HepG2 (cell line): ENCODE results near the gene TSC22D4. TPM values are rescaled to one million over a fixed set of nuclear protein-coding genes. Genes with fewer than 3 reads are reported as not detected.

ENCODE experiments used
- ARNT2 ChIP-seq: sonication (generic); formaldehyde crosslinking; IDR thresholded peaks from 2 replicates; pipeline ENCODE4 v1.8.0; 2022; ENCODE audit warnings: mild to moderate bottlenecking, low read depth, missing genetic modification reagents, moderate library complexity
- CENPT ChIP-seq: sonication (generic); formaldehyde crosslinking; IDR thresholded peaks from 2 replicates; pipeline ENCODE4 v1.8.0; 2022; ENCODE audit warnings: low read depth, mild to moderate bottlenecking, moderate library complexity, missing genetic modification reagents
- GRHL1 ChIP-seq: sonication (generic); formaldehyde crosslinking; conservative IDR thresholded peaks from 2 replicates; pipeline ENCODE4 v1.8.0; 2022; ENCODE audit warnings: missing genetic modification reagents
- HMG20A ChIP-seq: IDR thresholded peaks from 2 replicates; pipeline ENCODE4 v1.6.1; 2016; ENCODE audit warnings: borderline replicate concordance
- HOXA7 ChIP-seq: sonication (generic); formaldehyde crosslinking; IDR thresholded peaks from 2 replicates; pipeline ENCODE4 v1.8.1; 2022; ENCODE audit warnings: mild to moderate bottlenecking, missing genetic modification reagents, moderate library complexity
- MATR3 ChIP-seq: sonication (generic); formaldehyde crosslinking; IDR thresholded peaks from 2 replicates; pipeline ENCODE4 v1.4.0; 2020; ENCODE audit warnings: missing genetic modification reagents
- NFIB ChIP-seq: sonication (generic); formaldehyde crosslinking; IDR thresholded peaks from 2 replicates; pipeline ENCODE4 v1.9.0; 2021; ENCODE audit warnings: missing genetic modification reagents, mild to moderate bottlenecking, borderline replicate concordance
- NFRKB ChIP-seq: fragments of 450-650 bp; IDR thresholded peaks from 2 replicates; pipeline ENCODE4 v1.6.1; 2017
- RBM39 ChIP-seq: fragments of 200-400 bp; formaldehyde crosslinking; IDR thresholded peaks from one replicate; pipeline ENCODE4 v1.6.1; 2018; ENCODE audit warnings: antibody characterized with exemption, mild to moderate bottlenecking, low read depth, low read length; ENCODE audit not compliant: poor library complexity, severe bottlenecking
- REL ChIP-seq: sonication (generic); formaldehyde crosslinking; conservative IDR thresholded peaks from 2 replicates; pipeline ENCODE4 v1.8.0; 2022; ENCODE audit warnings: mild to moderate bottlenecking, missing genetic modification reagents, moderate library complexity
- RFX1 ChIP-seq: fragments of 450-650 bp; IDR thresholded peaks from 2 replicates; pipeline ENCODE4 v1.6.1; 2017
- SIN3A ChIP-seq: IDR thresholded peaks from 2 replicates; pipeline ENCODE4 v1.6.1; 2011; ENCODE audit warnings: low read depth, mild to moderate bottlenecking, control low read depth, low read length, borderline replicate concordance
- TBX3 ChIP-seq: fragments of 450-650 bp; IDR thresholded peaks from 2 replicates; pipeline ENCODE4 v1.6.1; 2017; ENCODE audit warnings: antibody characterized with exemption, mild to moderate bottlenecking, inconsistent platforms, borderline replicate concordance
- ZC3H13 ChIP-seq: sonication (generic); formaldehyde crosslinking; IDR thresholded peaks from 2 replicates; pipeline ENCODE4 v1.8.1; 2023; ENCODE audit warnings: mild to moderate bottlenecking, missing genetic modification reagents, moderate library complexity
- ZNF251 ChIP-seq: sonication (generic); formaldehyde crosslinking; IDR thresholded peaks from 2 replicates; pipeline ENCODE4 v1.9.0; 2021; ENCODE audit warnings: mild to moderate bottlenecking, missing genetic modification reagents
- ZNF572 ChIP-seq: sonication (generic); formaldehyde crosslinking; IDR thresholded peaks from 2 replicates; pipeline ENCODE4 v1.5.1; 2020; ENCODE audit warnings: mild to moderate bottlenecking, missing genetic modification reagents
- ZNF607 ChIP-seq: sonication (generic); formaldehyde crosslinking; IDR thresholded peaks from 2 replicates; pipeline ENCODE4 v1.5.1; 2020; ENCODE audit warnings: missing genetic modification reagents, mild to moderate bottlenecking, borderline replicate concordance
- ZNF720 ChIP-seq: sonication (generic); formaldehyde crosslinking; IDR thresholded peaks from 2 replicates; pipeline ENCODE4 v1.4.0; 2020; ENCODE audit warnings: missing genetic modification reagents
- ZNF75D ChIP-seq: sonication (generic); formaldehyde crosslinking; IDR thresholded peaks from 2 replicates; pipeline ENCODE4 v1.8.1; 2023; ENCODE audit warnings: missing genetic modification reagents, mild to moderate bottlenecking, borderline replicate concordance
- polyA plus RNA-seq, 8 experiments: library from polyadenylated mRNA; depleted of rRNA in 3 of 8; stranded (reverse) in 7 of 8; unstranded in 1 of 8; fragments of >200 nt; fragmentation: Illumina TruSeq in 4 of 8; extraction: Trizol in 4 of 8; gene quantifications; 2 replicates each; pipeline versions ENCODE4 v1.2.1 to v1.2.3, GENCODE V29; 2011 to 2016; ENCODE audit warnings: low read depth in 4 of 8, missing spikeins in 1 of 8, mixed read lengths in 1 of 8; ENCODE audit not compliant: insufficient read depth in 1 of 8
- total RNA-seq, 5 experiments: library from RNA; depleted of rRNA; stranded (reverse); fragments of >200 nt; fragmentation: Illumina TruSeq; extraction: Trizol; gene quantifications; 2 replicates each; pipeline ENCODE4 v1.2.3, GENCODE V29; 2016; ENCODE audit warnings: low read depth in 1 of 5
- TF ChIP-seq, protein P1 (sequence below): sonication (generic); formaldehyde crosslinking; IDR thresholded peaks from 2 replicates; pipeline ENCODE4 v1.8.1; 2023; ENCODE audit warnings: missing genetic modification reagents, mild to moderate bottlenecking, borderline replicate concordance
- TF ChIP-seq, protein P2 (sequence below): sonication (generic); formaldehyde crosslinking; IDR thresholded peaks from 2 replicates; pipeline ENCODE4 v1.5.1; 2020; ENCODE audit warnings: mild to moderate bottlenecking, missing genetic modification reagents
- TF ChIP-seq, protein P3 (sequence below): sonication (generic); formaldehyde crosslinking; IDR thresholded peaks from 2 replicates; pipeline ENCODE4 v1.5.1; 2020; ENCODE audit warnings: missing genetic modification reagents, mild to moderate bottlenecking, borderline replicate concordance

Gene TSC22D4
- total and polyA plus RNA-seq, 2 of the 13 experiments (the other 11 are each of a cell fraction or from before 2014, with no cell fraction given) = 7.7 to 8.7 TPM

GRCh38 chr7:100428967-100429636 lies 49.9 kb downstream of the TSC22D4 start (continued):
- TF ChIP-seq CENPT (CRISPR knock-in tag) (no peak), TBX3 (peak; percentile 66; the same call in 1 of the 2 replicates), NFRKB (no peak), MATR3 (CRISPR knock-in tag) (no peak), GRHL1 (CRISPR knock-in tag) (no peak), RFX1 (no peak), NFIB (no peak), ZC3H13 (CRISPR knock-in tag) (no peak), SIN3A (0 out of 2 replicates have a peak, but pooled peaks have one; percentile 10), ARNT2 (CRISPR knock-in tag) (no peak; the same call in none of the 2 replicates), ZNF251 (CRISPR knock-in tag) (no peak), ZNF720 (CRISPR knock-in tag) (no peak; the same call in 1 of the 2 replicates), ZNF75D (CRISPR knock-in tag) (no peak), HMG20A (CRISPR knock-in tag) (no peak), ZNF572 (CRISPR knock-in tag) (no peak), REL (CRISPR knock-in tag) (no peak), RBM39 (no peak), HOXA7 (CRISPR knock-in tag) (no peak), ZNF607 (CRISPR knock-in tag) (no peak; the same call in none of the 2 replicates)
- TF ChIP-seq, protein P1, sequence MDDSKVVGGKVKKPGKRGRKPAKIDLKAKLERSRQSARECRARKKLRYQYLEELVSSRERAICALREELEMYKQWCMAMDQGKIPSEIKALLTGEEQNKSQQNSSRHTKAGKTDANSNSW = peak; percentile 55; the same call in 1 of the 2 replicates
- TF ChIP-seq, protein P2, sequence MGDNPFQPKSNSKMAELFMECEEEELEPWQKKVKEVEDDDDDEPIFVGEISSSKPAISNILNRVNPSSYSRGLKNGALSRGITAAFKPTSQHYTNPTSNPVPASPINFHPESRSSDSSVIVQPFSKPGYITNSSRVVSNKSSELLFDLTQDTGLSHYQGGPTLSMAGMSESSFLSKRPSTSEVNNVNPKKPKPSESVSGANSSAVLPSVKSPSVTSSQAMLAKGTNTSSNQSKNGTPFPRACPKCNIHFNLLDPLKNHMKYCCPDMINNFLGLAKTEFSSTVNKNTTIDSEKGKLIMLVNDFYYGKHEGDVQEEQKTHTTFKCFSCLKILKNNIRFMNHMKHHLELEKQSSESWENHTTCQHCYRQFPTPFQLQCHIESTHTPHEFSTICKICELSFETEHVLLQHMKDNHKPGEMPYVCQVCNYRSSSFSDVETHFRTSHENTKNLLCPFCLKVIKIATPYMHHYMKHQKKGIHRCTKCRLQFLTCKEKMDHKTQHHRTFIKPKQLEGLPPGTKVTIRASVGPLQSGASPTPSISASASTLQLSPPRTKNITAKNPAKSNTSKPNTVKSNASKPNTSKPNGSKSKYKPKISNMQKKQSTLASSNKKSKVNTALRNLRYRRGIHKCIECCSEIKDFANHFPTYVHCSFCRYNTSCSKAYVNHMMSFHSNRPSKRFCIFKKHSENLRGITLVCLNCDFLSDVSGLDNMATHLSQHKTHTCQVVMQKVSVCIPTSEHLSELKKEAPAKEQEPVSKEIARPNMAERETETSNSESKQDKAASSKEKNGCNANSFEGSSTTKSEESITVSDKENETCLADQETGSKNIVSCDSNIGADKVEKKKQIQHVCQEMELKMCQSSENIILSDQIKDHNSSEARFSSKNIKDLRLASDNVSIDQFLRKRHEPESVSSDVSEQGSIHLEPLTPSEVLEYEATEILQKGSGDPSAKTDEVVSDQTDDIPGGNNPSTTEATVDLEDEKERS (CRISPR knock-in tag) = no peak
- TF ChIP-seq, protein P3, sequence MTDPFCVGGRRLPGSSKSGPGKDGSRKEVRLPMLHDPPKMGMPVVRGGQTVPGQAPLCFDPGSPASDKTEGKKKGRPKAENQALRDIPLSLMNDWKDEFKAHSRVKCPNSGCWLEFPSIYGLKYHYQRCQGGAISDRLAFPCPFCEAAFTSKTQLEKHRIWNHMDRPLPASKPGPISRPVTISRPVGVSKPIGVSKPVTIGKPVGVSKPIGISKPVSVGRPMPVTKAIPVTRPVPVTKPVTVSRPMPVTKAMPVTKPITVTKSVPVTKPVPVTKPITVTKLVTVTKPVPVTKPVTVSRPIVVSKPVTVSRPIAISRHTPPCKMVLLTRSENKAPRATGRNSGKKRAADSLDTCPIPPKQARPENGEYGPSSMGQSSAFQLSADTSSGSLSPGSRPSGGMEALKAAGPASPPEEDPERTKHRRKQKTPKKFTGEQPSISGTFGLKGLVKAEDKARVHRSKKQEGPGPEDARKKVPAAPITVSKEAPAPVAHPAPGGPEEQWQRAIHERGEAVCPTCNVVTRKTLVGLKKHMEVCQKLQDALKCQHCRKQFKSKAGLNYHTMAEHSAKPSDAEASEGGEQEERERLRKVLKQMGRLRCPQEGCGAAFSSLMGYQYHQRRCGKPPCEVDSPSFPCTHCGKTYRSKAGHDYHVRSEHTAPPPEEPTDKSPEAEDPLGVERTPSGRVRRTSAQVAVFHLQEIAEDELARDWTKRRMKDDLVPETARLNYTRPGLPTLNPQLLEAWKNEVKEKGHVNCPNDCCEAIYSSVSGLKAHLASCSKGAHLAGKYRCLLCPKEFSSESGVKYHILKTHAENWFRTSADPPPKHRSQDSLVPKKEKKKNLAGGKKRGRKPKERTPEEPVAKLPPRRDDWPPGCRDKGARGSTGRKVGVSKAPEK (CRISPR knock-in tag) = no peak
